Cardiac septum (tissue), 1 donor: ENCODE data around the gene ADAMTS20. TPM values are rescaled to one million over a fixed set of nuclear protein-coding genes. Genes with fewer than 3 reads are reported as not detected.
"Not testable (repeated sequence)": the region's sequence is repeated elsewhere in the genome, so short reads cannot be mapped to it uniquely, and the experiment has no call there.

Experiments used
- DNase-seq: peaks from one replicate; pipeline ENCODE4 v3.0.0-alpha.2; 2020; ENCODE audit warnings: low spot score
- intact Hi-C: fragments of 100-400 bp; cut with DNase I; formaldehyde crosslinking; loops from one replicate; pipeline ENCODE4 v1.14.0; 2022
- long read RNA-seq: library from polyadenylated mRNA; unstranded; transcript quantifications from one replicate; pipeline ENCODE4 v2.0.0, GENCODE V29; 2021
- total RNA-seq: library from RNA; stranded (reverse); fragmentation: NEBNext Ultra II Directional; extraction: Animal tissue kit (Norgen Biotek cat#: 25700); gene quantifications from one replicate; pipeline ENCODE4 v1.2.1, GENCODE V29; 2021
- donor health status: DM: no; HTN: no; CAD: no.

ADAMTS20 gene, protein sequence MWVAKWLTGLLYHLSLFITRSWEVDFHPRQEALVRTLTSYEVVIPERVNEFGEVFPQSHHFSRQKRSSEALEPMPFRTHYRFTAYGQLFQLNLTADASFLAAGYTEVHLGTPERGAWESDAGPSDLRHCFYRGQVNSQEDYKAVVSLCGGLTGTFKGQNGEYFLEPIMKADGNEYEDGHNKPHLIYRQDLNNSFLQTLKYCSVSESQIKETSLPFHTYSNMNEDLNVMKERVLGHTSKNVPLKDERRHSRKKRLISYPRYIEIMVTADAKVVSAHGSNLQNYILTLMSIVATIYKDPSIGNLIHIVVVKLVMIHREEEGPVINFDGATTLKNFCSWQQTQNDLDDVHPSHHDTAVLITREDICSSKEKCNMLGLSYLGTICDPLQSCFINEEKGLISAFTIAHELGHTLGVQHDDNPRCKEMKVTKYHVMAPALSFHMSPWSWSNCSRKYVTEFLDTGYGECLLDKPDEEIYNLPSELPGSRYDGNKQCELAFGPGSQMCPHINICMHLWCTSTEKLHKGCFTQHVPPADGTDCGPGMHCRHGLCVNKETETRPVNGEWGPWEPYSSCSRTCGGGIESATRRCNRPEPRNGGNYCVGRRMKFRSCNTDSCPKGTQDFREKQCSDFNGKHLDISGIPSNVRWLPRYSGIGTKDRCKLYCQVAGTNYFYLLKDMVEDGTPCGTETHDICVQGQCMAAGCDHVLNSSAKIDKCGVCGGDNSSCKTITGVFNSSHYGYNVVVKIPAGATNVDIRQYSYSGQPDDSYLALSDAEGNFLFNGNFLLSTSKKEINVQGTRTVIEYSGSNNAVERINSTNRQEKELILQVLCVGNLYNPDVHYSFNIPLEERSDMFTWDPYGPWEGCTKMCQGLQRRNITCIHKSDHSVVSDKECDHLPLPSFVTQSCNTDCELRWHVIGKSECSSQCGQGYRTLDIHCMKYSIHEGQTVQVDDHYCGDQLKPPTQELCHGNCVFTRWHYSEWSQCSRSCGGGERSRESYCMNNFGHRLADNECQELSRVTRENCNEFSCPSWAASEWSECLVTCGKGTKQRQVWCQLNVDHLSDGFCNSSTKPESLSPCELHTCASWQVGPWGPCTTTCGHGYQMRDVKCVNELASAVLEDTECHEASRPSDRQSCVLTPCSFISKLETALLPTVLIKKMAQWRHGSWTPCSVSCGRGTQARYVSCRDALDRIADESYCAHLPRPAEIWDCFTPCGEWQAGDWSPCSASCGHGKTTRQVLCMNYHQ (N-terminal part only)
- not detected for total RNA-seq
- long read RNA-seq, result 0 reads

DNA sequence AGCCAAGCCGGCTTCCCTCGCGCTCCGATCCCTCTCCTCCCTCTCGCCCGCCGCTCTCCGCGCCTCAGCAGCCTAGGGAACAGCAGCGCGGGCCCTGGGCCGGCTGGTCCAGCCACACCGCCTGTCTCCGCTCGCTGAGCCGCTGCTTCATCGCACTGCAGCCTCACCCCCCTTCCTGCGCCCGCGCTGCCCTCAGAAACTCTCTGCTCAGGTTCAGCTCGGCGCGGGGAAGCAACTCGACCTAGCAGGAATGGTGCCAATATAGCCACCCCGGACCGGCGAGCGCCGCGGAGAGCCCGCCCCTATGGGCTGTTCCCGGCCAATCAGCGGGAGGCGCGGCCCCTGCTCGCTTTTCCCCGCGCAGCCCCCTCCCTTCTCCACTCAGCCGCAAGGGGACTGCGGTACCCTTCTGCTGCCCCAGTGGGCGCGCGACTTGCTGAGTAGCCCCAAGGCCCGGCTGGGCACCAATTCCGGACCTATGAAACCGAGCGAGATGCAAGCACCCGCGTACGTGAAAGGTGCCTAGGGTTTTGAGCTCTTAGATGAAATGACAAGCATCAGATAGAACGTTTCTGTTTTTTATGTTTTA, at the start of gene ADAMTS20:
Gene ADAMTS20, minus strand, starts transcription at position 233 of the 589 bp plus-strand sequence. CDS start 282 bp downstream, outside the sequence.
- no peak for DNase-seq
- intact Hi-C loops, result no loop called here

- DNase-seq, result no peak
- intact Hi-C loops, result no loop called here
Observed at GRCh38 chr12:43599708-43600107, 47.7 kb upstream of the ADAMTS20 start.

GRCh38 chr12:43599066-43599465, 47.1 kb upstream of the ADAMTS20 start:
- DNase-seq, result no peak
- intact Hi-C loops, result no loop called here

GRCh38 chr12:43590307-43590706, 38.3 kb upstream of the ADAMTS20 start:
- intact Hi-C loops, result no loop called here
- no peak for DNase-seq

DNA sequence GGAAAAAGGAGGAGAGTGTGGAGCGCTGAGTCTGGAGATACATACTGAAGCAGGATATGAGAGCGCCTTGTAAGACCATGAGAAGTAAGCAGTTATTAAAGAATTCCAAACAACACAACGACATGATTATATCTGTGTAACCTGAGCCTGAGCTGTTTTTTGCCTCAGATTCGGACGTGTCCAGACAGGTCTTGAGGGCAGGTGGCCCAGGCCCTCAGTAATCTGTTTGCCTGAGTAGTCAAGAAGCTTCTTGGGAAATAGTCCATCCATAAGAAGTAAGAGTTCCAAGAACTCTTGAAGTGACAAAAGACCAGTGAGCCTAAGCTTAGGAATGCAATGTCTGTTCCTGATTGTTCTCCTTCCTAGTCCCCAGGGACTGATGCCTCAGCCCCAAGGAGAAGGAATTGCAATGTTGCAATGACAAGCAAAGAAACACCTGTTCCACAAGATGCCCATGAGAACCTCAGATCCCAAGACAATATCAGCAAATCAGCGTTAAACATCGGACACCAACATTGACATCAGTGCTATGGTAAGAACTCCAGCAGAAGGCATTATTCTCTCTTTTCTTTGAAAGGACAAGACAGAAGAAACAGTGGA, 34.7 kb upstream of the ADAMTS20 start:
- intact Hi-C loops, result no loop called here

DNA sequence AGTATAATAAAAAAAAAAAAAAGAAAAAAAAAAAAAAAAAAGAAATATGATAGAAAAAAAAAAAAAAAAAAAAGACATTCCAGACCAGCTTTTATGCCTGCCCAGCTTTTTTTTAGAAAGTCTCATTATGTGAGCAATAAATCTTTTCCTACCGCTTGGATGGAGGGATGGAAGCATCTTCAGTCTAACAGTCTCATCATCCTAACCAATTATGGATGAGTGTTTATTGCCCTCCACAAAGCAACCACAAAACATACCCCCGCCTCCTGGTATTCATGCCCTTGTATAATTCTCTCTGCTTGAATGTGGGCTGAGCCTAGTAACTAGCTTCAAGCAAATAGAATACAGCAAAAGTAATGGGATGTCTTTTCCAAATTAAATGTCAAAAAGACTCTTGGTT, 33.7 kb upstream of the ADAMTS20 start:
- intact Hi-C loops, result no loop called here

More for the DNA sequence above, 34.7 kb upstream of the ADAMTS20 start:
- DNase-seq, result peak; percentile 65

DNA sequence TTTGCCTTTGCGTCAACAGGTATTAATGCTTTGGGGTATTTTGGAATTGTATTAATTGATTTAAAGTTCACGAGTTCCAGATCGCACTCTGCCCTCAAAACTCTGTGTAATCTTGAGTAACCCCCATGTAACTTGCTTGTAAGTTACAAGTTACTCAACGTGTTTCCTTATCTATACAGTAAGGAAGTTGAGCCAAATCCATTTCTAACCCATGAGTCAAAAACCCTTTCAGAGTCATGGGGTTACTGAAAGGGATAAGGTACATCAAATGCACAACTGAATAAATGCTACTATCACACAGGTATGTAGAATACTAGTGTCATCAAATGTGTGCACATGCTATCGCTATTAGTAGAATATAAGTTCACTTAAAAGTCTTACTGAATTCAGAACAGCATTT, 28.6 kb upstream of the ADAMTS20 start:
- no peak for DNase-seq
- intact Hi-C loops, result no loop called here

More for the DNA sequence above, 33.7 kb upstream of the ADAMTS20 start:
- DNase-seq, result no peak

- DNase-seq, result no peak
- intact Hi-C loops, result no loop called here
Observed at GRCh38 chr12:43579206-43579605, 27.2 kb upstream of the ADAMTS20 start.

GRCh38 chr12:43578782-43579181, 26.8 kb upstream of the ADAMTS20 start:
- no peak for DNase-seq
- intact Hi-C loops, result no loop called here

DNA sequence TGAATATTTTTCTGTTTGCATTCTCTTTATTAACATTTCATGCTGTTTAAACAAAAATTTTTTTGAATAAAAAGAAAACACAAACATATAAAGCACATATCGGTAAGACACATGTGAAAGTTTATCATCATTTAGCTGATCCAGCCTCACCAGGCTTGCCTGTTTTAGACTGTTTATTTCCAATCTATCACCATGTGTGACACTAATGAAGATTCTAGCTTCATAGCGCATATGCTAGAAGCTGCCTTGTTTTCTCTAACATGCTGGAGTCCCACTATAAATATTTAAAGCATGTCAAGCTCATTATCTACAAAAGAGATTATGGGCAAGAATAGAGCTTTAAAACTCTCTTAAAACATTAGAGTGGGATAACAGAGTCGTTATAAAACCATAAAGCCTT, 25.4 kb upstream of the ADAMTS20 start:
- intact Hi-C loops, result no loop called here
- DNase-seq, result no peak

DNA sequence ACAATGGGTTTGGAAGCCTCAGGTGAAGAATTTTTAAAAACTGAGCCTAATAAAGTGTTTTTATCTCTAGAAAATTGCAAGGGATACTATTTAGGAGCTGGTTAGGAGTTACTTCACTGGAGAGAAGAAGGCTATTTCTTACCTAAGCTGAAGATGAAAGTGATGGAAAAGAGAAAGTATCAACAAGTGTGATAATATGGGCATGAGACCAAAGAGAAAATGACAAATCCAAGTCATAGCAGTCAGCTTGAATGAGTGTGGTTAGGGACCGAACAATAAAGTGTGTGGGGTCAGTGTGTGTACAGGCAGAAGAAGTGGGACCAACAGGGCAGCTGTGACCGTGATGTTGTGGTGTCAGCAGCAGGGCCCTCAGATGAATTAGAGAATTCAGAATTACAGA, 24.2 kb upstream of the ADAMTS20 start:
- intact Hi-C loops, result no loop called here
- DNase-seq, result no peak

DNA sequence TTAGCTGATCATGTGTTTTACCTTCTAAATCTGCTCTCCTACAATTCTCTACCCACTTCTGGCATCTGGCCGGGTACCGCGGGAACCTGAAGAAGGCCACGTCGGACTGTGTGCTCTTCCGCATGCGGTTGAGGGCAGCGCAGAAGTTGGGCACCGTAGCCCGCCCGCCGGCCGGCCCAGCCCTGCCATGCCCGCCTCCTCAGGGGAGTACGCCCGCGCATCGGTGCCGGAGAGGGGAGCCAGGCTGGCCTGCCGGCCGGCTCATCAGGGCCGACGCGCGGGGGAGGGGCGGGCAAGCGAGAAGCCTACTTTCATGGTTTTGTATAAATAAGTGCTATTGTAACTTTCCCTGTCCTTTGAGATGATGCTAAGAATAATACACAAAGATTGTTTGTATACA, 19.9 kb upstream of the ADAMTS20 start:
- no peak for DNase-seq
- intact Hi-C loops, result no loop called here

DNA sequence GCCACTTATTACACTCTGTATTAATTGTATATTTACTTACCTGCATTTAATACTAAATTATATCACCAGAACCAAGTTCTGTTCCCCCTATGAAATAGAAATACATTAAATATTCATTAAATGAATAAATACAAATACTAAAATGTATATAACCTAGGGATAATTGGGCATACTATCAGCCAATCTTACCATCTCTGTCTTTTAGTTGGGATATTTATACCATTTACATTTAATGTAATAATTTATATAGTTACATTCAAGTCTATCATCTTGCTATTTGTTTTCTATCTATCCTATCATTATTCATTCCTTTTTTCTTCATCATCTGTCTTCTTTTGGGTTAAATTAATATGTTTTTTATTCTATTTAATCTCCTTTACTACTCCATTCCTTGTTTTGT, 4.1 kb upstream of the ADAMTS20 start:
- intact Hi-C loops, result no loop called here
- DNase-seq, result no peak

- no peak for DNase-seq
- intact Hi-C loops, result no loop called here
Observed at GRCh38 chr12:43551279-43551970, 578 bp downstream of the ADAMTS20 start.

DNA sequence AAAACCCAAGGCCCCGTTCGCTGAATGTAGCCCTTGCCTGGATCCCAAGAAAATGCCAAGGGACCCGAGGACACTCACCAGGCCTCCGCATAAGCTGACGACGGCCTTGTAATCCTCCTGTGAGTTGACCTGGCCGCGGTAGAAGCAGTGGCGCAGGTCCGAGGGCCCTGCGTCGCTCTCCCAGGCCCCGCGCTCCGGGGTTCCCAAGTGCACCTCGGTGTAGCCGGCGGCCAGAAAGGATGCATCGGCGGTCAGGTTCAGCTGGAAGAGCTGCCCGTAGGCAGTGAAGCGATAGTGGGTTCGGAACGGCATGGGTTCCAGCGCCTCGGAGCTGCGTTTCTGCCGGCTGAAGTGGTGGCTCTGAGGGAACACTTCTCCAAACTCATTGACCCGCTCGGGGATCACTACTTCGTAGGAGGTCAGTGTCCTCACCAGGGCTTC, 1.2 kb downstream of the ADAMTS20 start:
- intact Hi-C loops, result no loop called here
- DNase-seq, result peak; percentile 54

- DNase-seq, result no peak
- intact Hi-C loops, result no loop called here
Observed at GRCh38 chr12:43544703-43545102, 7.3 kb downstream of the ADAMTS20 start.

- no peak for DNase-seq
- intact Hi-C loops, result no loop called here
Observed at GRCh38 chr12:43540470-43540869, 11.5 kb downstream of the ADAMTS20 start.

DNA sequence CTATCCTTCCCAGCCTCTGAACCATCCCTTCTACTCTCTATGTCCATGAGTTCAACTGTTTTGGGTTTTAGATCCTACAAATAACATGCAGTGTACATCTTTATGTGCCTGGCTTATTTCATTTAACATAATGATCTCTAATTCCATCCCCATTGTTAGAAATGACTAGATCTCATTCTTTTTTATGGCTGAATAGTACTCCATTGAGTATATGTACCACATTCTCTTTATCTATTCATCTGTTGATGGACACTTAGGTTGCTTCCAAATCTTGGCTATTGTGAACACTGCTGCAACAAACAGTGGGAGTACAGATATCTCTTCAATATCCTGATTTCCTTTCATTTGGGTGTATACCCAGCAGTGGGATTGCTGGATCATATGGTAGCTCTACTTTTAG, 14.3 kb downstream of the ADAMTS20 start:
- DNase-seq, intact Hi-C loops: not testable (repeated sequence)
